OCI-LY1 (cell line): Measurements from ENCODE around the gene RBM47.

Source experiments
- H2AFZ ChIP-seq: fragments of 200-600 bp; sonication (generic), shearing (Covaris generic); 2 replicates; pipeline ENCODE4 v1.6.0; 2014; ENCODE audit warnings: antibody characterized with exemption, mild to moderate bottlenecking, low read length
- H3F3A ChIP-seq: fragments of 200-600 bp; sonication (generic), shearing (Covaris generic); 2 replicates; pipeline ENCODE4 v1.6.0; 2014; ENCODE audit warnings: mild to moderate bottlenecking, antibody characterized with exemption, low read length, moderate library complexity; ENCODE audit not compliant: insufficient read depth
- H3K27ac ChIP-seq: fragments of 200-600 bp; sonication (generic); 2 replicates; pipeline ENCODE4 v1.5.1; 2014; ENCODE audit warnings: low read length, mixed run types, mild to moderate bottlenecking, low read depth; ENCODE audit not compliant: poor library complexity, severe bottlenecking
- H3K27me3 ChIP-seq: fragments of 200-600 bp; sonication (generic); 2 replicates; pipeline ENCODE4 v1.6.0; 2014; ENCODE audit warnings: antibody characterized with exemption, mild to moderate bottlenecking, low read length, moderate library complexity; ENCODE audit not compliant: insufficient read depth
- H3K36me3 ChIP-seq: fragments of 200-600 bp; sonication (generic); 2 replicates; pipeline ENCODE4 v1.6.1; 2014; ENCODE audit warnings: mild to moderate bottlenecking, antibody characterized with exemption, low read length, moderate library complexity, mixed read lengths; ENCODE audit not compliant: insufficient read depth
- H3K4me1 ChIP-seq: fragments of 200-600 bp; sonication (generic); 2 replicates; pipeline ENCODE4 v1.5.1; 2014; ENCODE audit warnings: mild to moderate bottlenecking, low read length, moderate library complexity; ENCODE audit not compliant: insufficient read depth, severe bottlenecking
- H3K4me2 ChIP-seq: fragments of 200-600 bp; sonication (generic), shearing (Covaris generic); 2 replicates; pipeline ENCODE4 v1.6.1; 2014; ENCODE audit warnings: low read length
- H3K4me3 ChIP-seq: fragments of 200-600 bp; sonication (generic); 2 replicates; pipeline ENCODE4 v1.5.1; 2014; ENCODE audit warnings: low read length, low read depth, mild to moderate bottlenecking, mixed read lengths; ENCODE audit not compliant: poor library complexity, severe bottlenecking
- H3K79me2 ChIP-seq: fragments of 200-600 bp; shearing (Covaris generic); 2 replicates; pipeline ENCODE4 v1.6.1; 2016; ENCODE audit warnings: mixed run types, low read length, mixed read lengths; ENCODE audit not compliant: insufficient read depth
- H3K9ac ChIP-seq: fragments of 200-600 bp; sonication (generic), shearing (Covaris generic); 2 replicates; pipeline ENCODE4 v1.6.1; 2014; ENCODE audit warnings: mild to moderate bottlenecking, low read length, mixed read lengths
- H3K9me2 ChIP-seq: fragments of 200-600 bp; sonication (generic), shearing (Covaris generic); 2 replicates; pipeline ENCODE4 v1.6.1; 2014; ENCODE audit warnings: low read depth, mild to moderate bottlenecking, low read length, mixed read lengths
- H3K9me3 ChIP-seq: fragments of 200-600 bp; shearing (Covaris generic); 2 replicates; pipeline ENCODE4 v1.6.1; 2014; ENCODE audit warnings: low read length, mixed read lengths
- H4K20me1 ChIP-seq: fragments of 200-600 bp; sonication (generic), shearing (Covaris generic); 2 replicates; pipeline ENCODE4 v1.6.0; 2016; ENCODE audit warnings: mild to moderate bottlenecking, low read length; ENCODE audit not compliant: insufficient read depth
- EZH2 ChIP-seq: fragments of 200-600 bp; sonication (generic), shearing (Covaris generic); IDR thresholded peaks from 2 replicates; pipeline ENCODE4 v1.8.0; 2017; ENCODE audit warnings: borderline replicate concordance, mixed run types, mild to moderate bottlenecking, antibody characterized with exemption, low read length, moderate library complexity, mixed read lengths
- TF ChIP-seq, protein P1 (sequence below): fragments of 200-600 bp; sonication (generic), shearing (Covaris generic); IDR thresholded peaks from 2 replicates; pipeline ENCODE4 v1.5.1; 2017; ENCODE audit warnings: mild to moderate bottlenecking, antibody characterized with exemption, low read length, moderate library complexity, mixed read lengths

RBM47 gene

DNA sequence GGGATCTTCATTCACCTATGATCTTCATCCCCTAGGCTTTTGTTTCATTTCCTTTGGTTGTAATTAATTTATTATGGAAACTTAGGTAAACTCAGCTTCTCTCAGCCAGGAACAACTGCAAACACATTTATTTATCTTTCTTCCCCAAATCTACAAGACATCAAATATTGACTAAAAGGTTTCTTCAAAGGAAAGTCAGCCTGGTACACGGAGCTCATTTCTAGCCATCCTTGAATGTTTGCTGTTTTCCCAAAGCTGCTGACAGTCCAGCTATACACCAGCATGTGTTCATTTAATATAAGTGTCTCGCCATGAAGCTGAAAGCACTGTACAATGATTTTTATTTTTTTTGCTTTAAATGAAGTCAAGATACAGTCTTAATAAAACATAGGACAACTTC, 16.8 kb downstream of the RBM47 start:
- Histone ChIP-seq H3K36me3 (no peaks in the 10 kb centered on the region), H3K79me2 (no peaks in the 10 kb centered on the region), H3K9me2 (no peaks in the 10 kb centered on the region), H3K4me2 (no peak overlapping the region), H3K27me3 (no peaks in the 10 kb centered on the region), H3K4me1 (no peaks in the 10 kb centered on the region), H4K20me1 (no peaks in the 10 kb centered on the region), H3K4me3 (no peak overlapping the region), H3K27ac (no peak overlapping the region), H3F3A (no peaks in the 10 kb centered on the region), H3K9me3 (no peaks in the 10 kb centered on the region), H2AFZ (no peak overlapping the region), H3K9ac (no peak overlapping the region)
- TF ChIP-seq EZH2 = no peak
- TF ChIP-seq, protein P1, sequence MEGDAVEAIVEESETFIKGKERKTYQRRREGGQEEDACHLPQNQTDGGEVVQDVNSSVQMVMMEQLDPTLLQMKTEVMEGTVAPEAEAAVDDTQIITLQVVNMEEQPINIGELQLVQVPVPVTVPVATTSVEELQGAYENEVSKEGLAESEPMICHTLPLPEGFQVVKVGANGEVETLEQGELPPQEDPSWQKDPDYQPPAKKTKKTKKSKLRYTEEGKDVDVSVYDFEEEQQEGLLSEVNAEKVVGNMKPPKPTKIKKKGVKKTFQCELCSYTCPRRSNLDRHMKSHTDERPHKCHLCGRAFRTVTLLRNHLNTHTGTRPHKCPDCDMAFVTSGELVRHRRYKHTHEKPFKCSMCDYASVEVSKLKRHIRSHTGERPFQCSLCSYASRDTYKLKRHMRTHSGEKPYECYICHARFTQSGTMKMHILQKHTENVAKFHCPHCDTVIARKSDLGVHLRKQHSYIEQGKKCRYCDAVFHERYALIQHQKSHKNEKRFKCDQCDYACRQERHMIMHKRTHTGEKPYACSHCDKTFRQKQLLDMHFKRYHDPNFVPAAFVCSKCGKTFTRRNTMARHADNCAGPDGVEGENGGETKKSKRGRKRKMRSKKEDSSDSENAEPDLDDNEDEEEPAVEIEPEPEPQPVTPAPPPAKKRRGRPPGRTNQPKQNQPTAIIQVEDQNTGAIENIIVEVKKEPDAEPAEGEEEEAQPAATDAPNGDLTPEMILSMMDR = no peak

GRCh38 chr4:40612283-40612682, 17.4 kb downstream of the RBM47 start:
- Histone ChIP-seq H3K9me2 (no peaks in the 10 kb centered on the region), H4K20me1 (no peaks in the 10 kb centered on the region), H3K36me3 (no peaks in the 10 kb centered on the region), H3K4me1 (no peaks in the 10 kb centered on the region), H2AFZ (no peak overlapping the region), H3K9me3 (no peaks in the 10 kb centered on the region), H3K79me2 (no peaks in the 10 kb centered on the region), H3F3A (no peaks in the 10 kb centered on the region), H3K27ac (no peak overlapping the region), H3K9ac (no peak overlapping the region), H3K27me3 (no peaks in the 10 kb centered on the region), H3K4me2 (no peak overlapping the region), H3K4me3 (no peak overlapping the region)
- TF ChIP-seq, protein P1 = no peak
- TF ChIP-seq EZH2 = no peak

GRCh38 chr4:40608628-40609027, 21.0 kb downstream of the RBM47 start:
- H3K9me3 ChIP-seq = no peaks in the 10 kb centered on the region
- H4K20me1 ChIP-seq = no peaks in the 10 kb centered on the region
- H3K27me3 ChIP-seq = no peaks in the 10 kb centered on the region
- no peaks in the 10 kb centered on the region for H3K79me2 ChIP-seq
- H3K4me1 ChIP-seq = no peaks in the 10 kb centered on the region
- H3K36me3 ChIP-seq = no peaks in the 10 kb centered on the region
- no peaks in the 10 kb centered on the region for H3K9me2 ChIP-seq
- H3K27ac ChIP-seq = no peak overlapping the region
- H3K9ac ChIP-seq = no peak overlapping the region
- H2AFZ ChIP-seq = no peak overlapping the region
- no peaks in the 10 kb centered on the region for H3F3A ChIP-seq
- H3K4me2 ChIP-seq = no peak overlapping the region
- TF ChIP-seq, protein P1 = no peak
- TF ChIP-seq EZH2 = no peak
- H3K4me3 ChIP-seq = no peak overlapping the region
